ENCODE measurements around the gene SCAI.
"Not testable (repeated sequence)": the region's sequence is repeated elsewhere in the genome, so short reads cannot be mapped to it uniquely, and the experiment has no call there.

The SCAI gene

GRCh38 chr9:124969401-124969800 lies 173.9 kb downstream of the SCAI start (continued):
- TF ChIP-seq TSHZ2 (CRISPR knock-in tag; IDR thresholded peaks at IDR 0.05) (no peak), BACH2 (CRISPR knock-in tag; IDR thresholded peaks at IDR 0.05; ENCODE audit: borderline replicate concordance) (no peak), ZNF565 (CRISPR knock-in tag; conservative IDR thresholded peaks at IDR 0.05; ENCODE audit: low read depth) (no peak), ZNF70 (CRISPR knock-in tag; IDR thresholded peaks at IDR 0.05) (no peak), CREB5 (CRISPR knock-in tag; IDR thresholded peaks at IDR 0.05; ENCODE audit: low read depth) (no peak), ESRRG (CRISPR knock-in tag; IDR thresholded peaks at IDR 0.05) (no peak), SNAI2 (CRISPR knock-in tag; IDR thresholded peaks at IDR 0.05) (no peak), PPARA (CRISPR knock-in tag; IDR thresholded peaks at IDR 0.05; ENCODE audit: borderline replicate concordance) (no peak)

- TF ChIP-seq GLIS3 (CRISPR knock-in tag; IDR thresholded peaks at IDR 0.05) (no peak), TCF4 (CRISPR knock-in tag; IDR thresholded peaks at IDR 0.05; ENCODE audit: borderline replicate concordance) (no peak), ZNF8 (CRISPR knock-in tag; IDR thresholded peaks at IDR 0.05) (no peak), CSRNP3 (CRISPR knock-in tag; IDR thresholded peaks at IDR 0.05) (no peak), TOX (CRISPR knock-in tag; IDR thresholded peaks at IDR 0.05; ENCODE audit: borderline replicate concordance) (no peak), PPARA (CRISPR knock-in tag; IDR thresholded peaks at IDR 0.05; ENCODE audit: borderline replicate concordance) (no peak), OSR1 (CRISPR knock-in tag; IDR thresholded peaks at IDR 0.05) (no peak), SNAI2 (CRISPR knock-in tag; IDR thresholded peaks at IDR 0.05) (no peak), ZFP30 (CRISPR knock-in tag; IDR thresholded peaks at IDR 0.05) (no peak), PATZ1 (CRISPR knock-in tag; IDR thresholded peaks at IDR 0.05; ENCODE audit: borderline replicate concordance) (no peak), RARB (CRISPR knock-in tag; IDR thresholded peaks at IDR 0.05) (no peak), CREB5 (CRISPR knock-in tag; IDR thresholded peaks at IDR 0.05; ENCODE audit: low read depth) (no peak), ZFP3 (CRISPR knock-in tag; IDR thresholded peaks at IDR 0.05) (no peak), ISL1 (CRISPR knock-in tag; IDR thresholded peaks at IDR 0.05) (no peak), ZC3H10 (CRISPR knock-in tag; IDR thresholded peaks at IDR 0.05) (no peak), CSDC2 (CRISPR knock-in tag; IDR thresholded peaks at IDR 0.05) (no peak), BACH2 (CRISPR knock-in tag; IDR thresholded peaks at IDR 0.05; ENCODE audit: borderline replicate concordance) (no peak), ZNF565 (CRISPR knock-in tag; conservative IDR thresholded peaks at IDR 0.05; ENCODE audit: low read depth) (no peak)
- ATAC-seq: no peak
These were observed 175.1 kb downstream of the SCAI start for GRCh38 chr9:124968238-124968637.

- not testable (repeated sequence) for ATAC-seq
These were observed 177.4 kb downstream of the SCAI start for GRCh38 chr9:124965775-124966568.

All from SK-N-SH treated with all-trans-retinoic acid at 6 μM for 48 hours (cell line).